K562 (cell line): ENCODE results near the gene SACS. TPM values are rescaled to one million over a fixed set of nuclear protein-coding genes. Genes with fewer than 3 reads are reported as not detected.

Experiments
- ATAC-seq: fragments of 200-7000 bp; cut with Tn5 transposase; 3 replicates; pipeline ENCODE4 v1.9.1; 2020; ENCODE audit warnings: moderate library complexity
- BruUV-seq: library from RNA; stranded (reverse); fragments of 400-500 nt; replicated peaks from 2 replicates; lab custom pipeline; 2021; lab: Mats Ljungman, UMichigan
- CTCF ChIA-PET: fragments of 300-600 bp; formaldehyde crosslinking; extraction: SDS; loops from one replicate; lab custom pipeline; 2021; ENCODE audit warnings: low intra/inter-chr PET ratio; lab: Yijun Ruan, JAX
- POLR2A ChIA-PET: fragments of 300-600, 350-650 bp; sonication (Branson Sonifier 250); formaldehyde crosslinking; extraction: SDS; loops from one replicate; lab custom pipeline; 2021; ENCODE audit warnings: antibody characterized with exemption, inconsistent platforms; lab: Yijun Ruan, JAX
- DNase-seq, 4 experiments: peaks; one replicate each; pipeline versions ENCODE4 v3.0.0 to v3.0.0-alpha.2; 2011 to 2018; ENCODE audit warnings: low spot score in 3 of 4, mixed read lengths in 3 of 4; ENCODE audit errors: extremely low read depth in 1 of 4
- FAIRE-seq: peaks from 2 replicates; lab custom pipeline; 2011; peaks lifted over from hg19 to GRCh38; lab: Jason Lieb, UNC
- H2AFZ ChIP-seq: 2 replicates; pipeline ENCODE4 v1.6.0; 2011; ENCODE audit warnings: low read depth, low read length, control low read depth, inconsistent platforms
- H3K27ac ChIP-seq: fragments of 200-600 bp; 3 replicates; pipeline ENCODE4 v1.8.0; 2011; ENCODE audit warnings: low read depth, mild to moderate bottlenecking, control low read depth, inconsistent platforms, low read length, moderate library complexity, mixed read lengths; ENCODE audit errors: extremely low read depth
- H3K27me3 ChIP-seq, 2 experiments: fragments of 300-600 bp in 1 of 2; 2 replicates in 1 of 2; 3 replicates in 1 of 2; pipeline versions ENCODE4 v1.6.0 to v1.8.0; 2011; ENCODE audit warnings: inconsistent platforms in 2 of 2, low read length in 2 of 2, mild to moderate bottlenecking in 1 of 2, mixed read lengths in 1 of 2, moderate library complexity in 1 of 2; ENCODE audit not compliant: control insufficient read depth in 2 of 2, insufficient read depth in 2 of 2
- H3K36me3 ChIP-seq: fragments of 300-600 bp; 3 replicates; pipeline ENCODE4 v1.8.0; 2011; ENCODE audit warnings: mild to moderate bottlenecking, low read length, inconsistent platforms; ENCODE audit not compliant: control insufficient read depth, insufficient read depth
- H3K4me1 ChIP-seq, 2 experiments: fragments of 200-600 bp in 1 of 2; replicated peaks in 1 of 2; 2 replicates in 1 of 2; 3 replicates in 1 of 2; pipeline versions ENCODE4 v1.5.1 to v1.8.0; 2011; ENCODE audit warnings: inconsistent platforms in 2 of 2, low read length in 2 of 2, mild to moderate bottlenecking in 1 of 2, mixed read lengths in 1 of 2, moderate library complexity in 1 of 2; ENCODE audit not compliant: control insufficient read depth in 2 of 2, insufficient read depth in 2 of 2
- H3K4me2 ChIP-seq: 2 replicates; pipeline ENCODE4 v1.6.1; 2011; ENCODE audit warnings: low read length, control low read depth, inconsistent platforms, mixed read lengths; ENCODE audit not compliant: insufficient read depth
- H3K4me3 ChIP-seq: fragments of 200-600 bp; sonication (generic), shearing (Covaris generic); 2 replicates; pipeline ENCODE4 v1.5.1; 2016; ENCODE audit warnings: control low read depth, inconsistent platforms
- H3K79me2 ChIP-seq: fragments of 200-600 bp; 3 replicates; pipeline ENCODE4 v1.8.0; 2011; ENCODE audit warnings: low read length, inconsistent platforms; ENCODE audit not compliant: control insufficient read depth, insufficient read depth
- H3K9ac ChIP-seq, 2 experiments: 2 replicates each; pipeline versions ENCODE4 v1.6.0 to v1.6.1; 2011; ENCODE audit warnings: low read depth in 2 of 2, low read length in 2 of 2, control low read depth in 1 of 2, inconsistent platforms in 1 of 2, mild to moderate bottlenecking in 1 of 2, mixed read lengths in 1 of 2; ENCODE audit not compliant: insufficient read depth in 1 of 2
- H3K9me1 ChIP-seq: one replicate; pipeline ENCODE4 v1.6.0; 2011; ENCODE audit warnings: inconsistent platforms, mild to moderate bottlenecking, low read length, moderate library complexity; ENCODE audit not compliant: control insufficient read depth, insufficient read depth
- H3K9me3 ChIP-seq: replicated peaks from 2 replicates; pipeline ENCODE4 v1.5.1; 2011; ENCODE audit warnings: low read depth, low read length, inconsistent platforms; ENCODE audit not compliant: control insufficient read depth, insufficient read depth
- H4K20me1 ChIP-seq: replicated peaks from 2 replicates; pipeline ENCODE4 v1.6.1; 2011; ENCODE audit warnings: low read length, inconsistent platforms, mixed read lengths; ENCODE audit not compliant: control insufficient read depth, insufficient read depth
- ELF1 ChIP-seq: fragments of 200-800 bp; sonication (Bioruptor generic); IDR thresholded peaks from 2 replicates; pipeline ENCODE4 v1.6.1; 2016; ENCODE audit warnings: missing genetic modification characterization, missing compliant biosample characterization
- FOS ChIP-seq: IDR thresholded peaks from 3 replicates; pipeline ENCODE4 v1.6.1; 2011; ENCODE audit not compliant: insufficient read length; ENCODE audit errors: extremely low read depth
- FOXK2 ChIP-seq, 2 experiments: fragments of 450-650 bp; IDR thresholded peaks in 1 of 2; conservative IDR thresholded peaks in 1 of 2; 2 replicates each; pipeline ENCODE4 v1.6.1; 2016; ENCODE audit warnings: low read depth in 2 of 2, mild to moderate bottlenecking in 1 of 2
- HMGN3 ChIP-seq: IDR thresholded peaks from 2 replicates; pipeline ENCODE4 v1.6.1; 2011; ENCODE audit warnings: borderline replicate concordance, low read depth, mild to moderate bottlenecking, mixed read lengths, low read length; ENCODE audit not compliant: insufficient read length; ENCODE audit errors: extremely low read depth
- NFE2L1 ChIP-seq: fragments of 450-650 bp; IDR thresholded peaks from 2 replicates; pipeline ENCODE4 v1.6.1; 2016; ENCODE audit warnings: missing genetic modification characterization, low read depth, mild to moderate bottlenecking, missing compliant biosample characterization, moderate library complexity, borderline replicate concordance
- POLR2AphosphoS5 ChIP-seq: IDR thresholded peaks from 2 replicates; pipeline ENCODE4 v1.6.1; 2011; ENCODE audit warnings: mild to moderate bottlenecking, low read depth, low read length, moderate library complexity; ENCODE audit not compliant: control insufficient read depth, insufficient read depth
- ZNF583 ChIP-seq: fragments of 250-450 bp; sonication (Bioruptor Pico); IDR thresholded peaks from 2 replicates; pipeline ENCODE4 v1.4.0; 2020
- WGBS: fragments of 100-300 bp; shearing (Covaris generic); methylation state at CpG from one replicate; pipeline ENCODE4 v1.1.6; 2016; ENCODE audit warnings: low coverage, mixed read lengths; ENCODE audit not compliant: insufficient coverage; ENCODE audit errors: missing lambda C conversion rate; 5-methylcytosine and 5-hydroxymethylcytosine counted together
- in situ Hi-C: fragments of 300-500 bp; cut with MboI; formaldehyde crosslinking; loops from 4 replicates; pipeline ENCODE4 v1.15.0; 2018; ENCODE audit warnings: inconsistent platforms, mixed read lengths
- intact Hi-C: fragments of 100-400 bp; cut with micrococcal nuclease; formaldehyde crosslinking; loops from 2 replicates; pipeline ENCODE4 v1.14.2; 2022
- polyA plus RNA-seq, 8 experiments: library from polyadenylated mRNA; depleted of rRNA in 4 of 8; stranded (reverse) in 5 of 8; unstranded in 3 of 8; fragments of >200 nt; fragmentation: Nextera tagmentation in 2 of 8; fragmentation: Illumina TruSeq in 1 of 8; extraction: Ambion mirVana in 2 of 8; extraction: Trizol in 1 of 8; gene quantifications; 2 replicates each; pipeline versions ENCODE4 v1.2.1 to v1.2.3, GENCODE V29; 2011 to 2014; ENCODE audit warnings: inconsistent platforms in 1 of 8, missing spikeins in 1 of 8
- total RNA-seq, 7 experiments: library from RNA; depleted of rRNA in 6 of 7; stranded (reverse); fragments of >200 nt in 6 of 7; fragmentation: Illumina TruSeq in 2 of 7; extraction: Trizol in 2 of 7; gene quantifications; 2 replicates each; pipeline versions ENCODE4 v1.2.1 to v1.2.3, GENCODE V29; 2011 to 2021; ENCODE audit warnings: low replicate concordance in 1 of 7
- TF ChIP-seq, protein P1 (sequence below): fragments of 450-650 bp; IDR thresholded peaks from 2 replicates; pipeline ENCODE4 v1.6.1; 2016; ENCODE audit warnings: mild to moderate bottlenecking
- TF ChIP-seq, protein P2 (sequence below): sonication (generic); formaldehyde crosslinking; IDR thresholded peaks from 2 replicates; pipeline ENCODE4 v1.8.0; 2022; ENCODE audit warnings: missing genetic modification reagents, mild to moderate bottlenecking, borderline replicate concordance
- TF ChIP-seq, protein P3 (sequence below): fragments of 250-450 bp; sonication (Bioruptor Pico); IDR thresholded peaks from 2 replicates; pipeline ENCODE4 v1.8.0; 2022; ENCODE audit warnings: moderate library complexity, mild to moderate bottlenecking, inconsistent platforms
- TF ChIP-seq, protein P4 (sequence below): sonication (generic); formaldehyde crosslinking; IDR thresholded peaks from 2 replicates; pipeline ENCODE4 v1.8.1; 2023; ENCODE audit warnings: mild to moderate bottlenecking, missing genetic modification reagents

Gene SACS
- total and polyA plus RNA-seq, 9 of the 15 experiments (the other 6 are each of a cell fraction or from before 2014, with no cell fraction given): 4.7 to 28.2 (median 18.9) TPM

DNA sequence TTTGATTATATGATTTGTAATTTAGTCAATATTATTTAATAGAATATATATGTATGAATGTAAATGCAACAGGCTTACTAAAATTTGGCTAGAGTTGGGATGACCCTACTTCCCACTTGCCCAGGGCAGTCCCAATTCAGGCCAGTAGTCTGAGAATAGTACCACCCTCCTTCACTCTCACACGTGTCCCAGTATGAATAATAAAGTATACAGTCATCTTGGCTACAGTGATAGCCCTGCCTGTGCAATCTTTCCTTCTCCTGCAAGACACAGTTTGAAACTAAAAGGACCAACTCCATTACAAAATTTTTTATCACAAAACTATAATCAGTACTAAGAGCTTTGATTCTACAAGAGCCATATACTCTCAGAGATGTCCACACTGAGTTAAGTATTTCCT, 76.2 kb downstream of the SACS start (continued):
- TF ChIP-seq, protein P1, sequence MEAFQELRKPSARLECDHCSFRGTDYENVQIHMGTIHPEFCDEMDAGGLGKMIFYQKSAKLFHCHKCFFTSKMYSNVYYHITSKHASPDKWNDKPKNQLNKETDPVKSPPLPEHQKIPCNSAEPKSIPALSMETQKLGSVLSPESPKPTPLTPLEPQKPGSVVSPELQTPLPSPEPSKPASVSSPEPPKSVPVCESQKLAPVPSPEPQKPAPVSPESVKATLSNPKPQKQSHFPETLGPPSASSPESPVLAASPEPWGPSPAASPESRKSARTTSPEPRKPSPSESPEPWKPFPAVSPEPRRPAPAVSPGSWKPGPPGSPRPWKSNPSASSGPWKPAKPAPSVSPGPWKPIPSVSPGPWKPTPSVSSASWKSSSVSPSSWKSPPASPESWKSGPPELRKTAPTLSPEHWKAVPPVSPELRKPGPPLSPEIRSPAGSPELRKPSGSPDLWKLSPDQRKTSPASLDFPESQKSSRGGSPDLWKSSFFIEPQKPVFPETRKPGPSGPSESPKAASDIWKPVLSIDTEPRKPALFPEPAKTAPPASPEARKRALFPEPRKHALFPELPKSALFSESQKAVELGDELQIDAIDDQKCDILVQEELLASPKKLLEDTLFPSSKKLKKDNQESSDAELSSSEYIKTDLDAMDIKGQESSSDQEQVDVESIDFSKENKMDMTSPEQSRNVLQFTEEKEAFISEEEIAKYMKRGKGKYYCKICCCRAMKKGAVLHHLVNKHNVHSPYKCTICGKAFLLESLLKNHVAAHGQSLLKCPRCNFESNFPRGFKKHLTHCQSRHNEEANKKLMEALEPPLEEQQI: no peak
- TF ChIP-seq FOS: no peak
- TF ChIP-seq FOXK2 (conservative IDR thresholded peaks at IDR 0.05 in 1 of 2, IDR thresholded peaks at IDR 0.05 in 1 of 2; ENCODE audit: low read depth in 2 of 2): no peak
- TF ChIP-seq HMGN3: no peak

DNA sequence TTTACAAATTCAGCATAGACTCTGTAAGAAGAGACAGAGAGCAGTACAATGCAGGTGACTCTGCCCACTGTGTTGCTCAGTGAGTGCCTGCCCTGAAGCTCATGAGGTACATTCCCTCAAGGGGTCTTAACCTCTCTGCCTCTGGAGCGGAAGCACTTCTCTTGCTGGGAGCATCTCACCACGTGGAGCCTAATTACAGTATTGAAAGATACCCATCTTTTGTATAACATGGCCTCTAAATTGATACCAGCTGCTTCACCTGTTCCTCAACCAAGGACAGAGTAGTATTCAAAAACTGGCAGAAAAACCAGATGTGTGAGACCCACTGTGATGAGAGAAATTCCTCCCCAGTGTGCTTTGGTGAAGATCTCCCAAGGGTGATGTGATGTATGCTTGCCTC, 77.1 kb downstream of the SACS start:
- Histone ChIP-seq H3K9me3 (no peaks in the 10 kb centered on the region), H3K79me2 (no peaks in the 10 kb centered on the region), H4K20me1 (no peaks in the 10 kb centered on the region), H2AFZ (no peak overlapping the region), H3K36me3 (peaks cover 55% of the 10 kb centered on the region; the same call in 2 of the 3 replicates), H3K27ac (no peak overlapping the region), H3K9ac (no peak overlapping the region), H3K27me3 (no peaks in the 10 kb centered on the region), H3K4me3 (no peak overlapping the region), H3K4me1 (no peaks in the 10 kb centered on the region), H3K4me2 (no peak overlapping the region), H3K9me1 (no peaks in the 10 kb centered on the region)
- TF ChIP-seq, protein P2, sequence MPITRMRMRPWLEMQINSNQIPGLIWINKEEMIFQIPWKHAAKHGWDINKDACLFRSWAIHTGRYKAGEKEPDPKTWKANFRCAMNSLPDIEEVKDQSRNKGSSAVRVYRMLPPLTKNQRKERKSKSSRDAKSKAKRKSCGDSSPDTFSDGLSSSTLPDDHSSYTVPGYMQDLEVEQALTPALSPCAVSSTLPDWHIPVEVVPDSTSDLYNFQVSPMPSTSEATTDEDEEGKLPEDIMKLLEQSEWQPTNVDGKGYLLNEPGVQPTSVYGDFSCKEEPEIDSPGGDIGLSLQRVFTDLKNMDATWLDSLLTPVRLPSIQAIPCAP (CRISPR knock-in tag): no peak
- no peak for TF ChIP-seq POLR2AphosphoS5
- TF ChIP-seq ELF1: no peak
- TF ChIP-seq, protein P3, sequence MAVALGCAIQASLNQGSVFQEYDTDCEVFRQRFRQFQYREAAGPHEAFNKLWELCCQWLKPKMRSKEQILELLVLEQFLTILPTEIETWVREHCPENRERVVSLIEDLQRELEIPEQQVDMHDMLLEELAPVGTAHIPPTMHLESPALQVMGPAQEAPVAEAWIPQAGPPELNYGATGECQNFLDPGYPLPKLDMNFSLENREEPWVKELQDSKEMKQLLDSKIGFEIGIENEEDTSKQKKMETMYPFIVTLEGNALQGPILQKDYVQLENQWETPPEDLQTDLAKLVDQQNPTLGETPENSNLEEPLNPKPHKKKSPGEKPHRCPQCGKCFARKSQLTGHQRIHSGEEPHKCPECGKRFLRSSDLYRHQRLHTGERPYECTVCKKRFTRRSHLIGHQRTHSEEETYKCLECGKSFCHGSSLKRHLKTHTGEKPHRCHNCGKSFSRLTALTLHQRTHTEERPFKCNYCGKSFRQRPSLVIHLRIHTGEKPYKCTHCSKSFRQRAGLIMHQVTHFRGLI: no peak
- TF ChIP-seq NFE2L1: no peak
- TF ChIP-seq, protein P4, sequence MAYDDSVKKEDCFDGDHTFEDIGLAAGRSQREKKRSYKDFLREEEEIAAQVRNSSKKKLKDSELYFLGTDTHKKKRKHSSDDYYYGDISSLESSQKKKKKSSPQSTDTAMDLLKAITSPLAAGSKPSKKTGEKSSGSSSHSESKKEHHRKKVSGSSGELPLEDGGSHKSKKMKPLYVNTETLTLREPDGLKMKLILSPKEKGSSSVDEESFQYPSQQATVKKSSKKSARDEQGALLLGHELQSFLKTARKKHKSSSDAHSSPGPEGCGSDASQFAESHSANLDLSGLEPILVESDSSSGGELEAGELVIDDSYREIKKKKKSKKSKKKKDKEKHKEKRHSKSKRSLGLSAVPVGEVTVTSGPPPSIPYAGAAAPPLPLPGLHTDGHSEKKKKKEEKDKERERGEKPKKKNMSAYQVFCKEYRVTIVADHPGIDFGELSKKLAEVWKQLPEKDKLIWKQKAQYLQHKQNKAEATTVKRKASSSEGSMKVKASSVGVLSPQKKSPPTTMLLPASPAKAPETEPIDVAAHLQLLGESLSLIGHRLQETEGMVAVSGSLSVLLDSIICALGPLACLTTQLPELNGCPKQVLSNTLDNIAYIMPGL (CRISPR knock-in tag): no peak
- TF ChIP-seq ZNF583 (CRISPR knock-in tag): no peak
- no TSS peak for BruUV-seq
- CTCF ChIA-PET: no interaction called here
- ATAC-seq: no peak
- intact Hi-C loops: no loop called here
- no peak for DNase-seq
- in situ Hi-C loops: no loop called here
- no peak for FAIRE-seq
- POLR2A ChIA-PET: no interaction called here
- WGBS: 80% methylated on average over 1 of the region's 2 CpGs
